Stimulated activated CD4-positive, alpha-beta T cell treated with anti-CD3 and anti-CD28 coated beads, Interleukin-4, amount 100 ng/mL, for 48 hours (primary cell): ENCODE results near the gene TSPAN11.

Experiments
- DNase-seq, 2 donors: peaks; one replicate each; pipeline ENCODE4 v3.0.0-alpha.2; 2020; ENCODE audit warnings: low read depth in 2 of 2

Gene TSPAN11

DNA sequence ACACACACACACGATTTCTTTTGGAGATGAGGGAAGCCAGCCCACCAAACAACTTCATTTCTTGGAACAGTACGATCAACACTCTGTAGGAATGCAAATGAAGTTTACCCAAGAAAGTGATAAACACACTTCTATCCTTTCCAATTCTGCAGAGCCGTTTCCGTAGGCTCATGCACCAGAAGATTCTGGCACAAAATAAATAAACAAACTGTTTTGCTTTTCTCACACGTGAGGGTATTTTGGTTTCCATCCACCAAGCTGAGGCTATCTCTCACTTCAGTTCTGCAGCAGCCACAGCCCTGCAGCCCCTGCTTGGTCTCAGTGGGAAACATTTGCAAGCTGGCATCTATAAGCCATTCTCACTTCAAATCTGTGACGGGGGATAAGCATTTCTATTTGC is 15.3 kb upstream of the TSPAN11 start:
- no peak for DNase-seq

DNA sequence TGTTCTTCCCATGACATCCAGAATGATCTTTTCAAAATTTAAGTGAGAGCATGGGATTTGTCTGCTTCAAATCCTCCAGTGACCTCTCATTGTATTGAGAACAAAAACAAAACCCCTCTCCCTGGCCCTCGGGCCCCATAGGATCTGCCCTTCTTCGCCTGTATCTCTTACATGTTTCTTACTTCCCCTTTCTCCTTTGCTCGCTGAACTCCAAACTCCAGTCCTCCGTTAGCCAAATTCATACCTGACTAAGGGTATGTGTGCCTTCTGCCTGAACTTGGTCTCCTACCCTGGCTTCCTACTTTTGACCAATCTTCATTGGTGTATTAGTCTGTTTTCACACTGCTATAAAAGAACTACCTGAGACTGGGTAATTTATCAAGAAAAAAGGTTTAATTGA is 13.2 kb upstream of the TSPAN11 start:
- no peak for DNase-seq

DNA sequence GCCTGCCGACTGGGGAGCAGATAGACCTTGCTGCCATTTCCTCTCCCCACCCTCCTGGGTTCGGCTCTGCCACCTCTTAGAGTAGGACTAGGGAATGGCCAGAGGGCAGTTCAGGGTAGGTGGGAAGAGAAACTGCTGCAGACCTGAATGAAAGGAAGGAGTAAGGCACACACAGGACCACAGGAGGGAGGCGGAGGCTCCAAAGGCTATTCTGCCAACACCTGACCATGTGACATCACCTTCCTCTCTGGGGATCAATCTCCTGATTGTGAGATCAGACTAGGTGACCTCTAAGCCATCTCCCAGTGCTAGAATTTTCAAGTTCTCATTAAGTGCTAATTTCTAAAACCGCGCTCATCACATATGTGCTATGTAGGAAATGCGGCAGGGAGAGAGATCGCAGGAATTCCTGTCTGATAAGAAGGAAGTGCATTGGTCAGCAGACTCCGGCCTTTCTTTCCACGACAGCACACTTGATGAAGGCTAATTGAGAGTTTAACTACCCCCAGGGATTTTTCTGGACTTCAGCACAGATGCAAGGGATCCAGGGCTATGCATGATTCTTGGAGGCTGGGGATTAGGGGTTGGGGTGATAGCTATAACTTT is 11.5 kb upstream of the TSPAN11 start:
- DNase-seq, result no peak

DNA sequence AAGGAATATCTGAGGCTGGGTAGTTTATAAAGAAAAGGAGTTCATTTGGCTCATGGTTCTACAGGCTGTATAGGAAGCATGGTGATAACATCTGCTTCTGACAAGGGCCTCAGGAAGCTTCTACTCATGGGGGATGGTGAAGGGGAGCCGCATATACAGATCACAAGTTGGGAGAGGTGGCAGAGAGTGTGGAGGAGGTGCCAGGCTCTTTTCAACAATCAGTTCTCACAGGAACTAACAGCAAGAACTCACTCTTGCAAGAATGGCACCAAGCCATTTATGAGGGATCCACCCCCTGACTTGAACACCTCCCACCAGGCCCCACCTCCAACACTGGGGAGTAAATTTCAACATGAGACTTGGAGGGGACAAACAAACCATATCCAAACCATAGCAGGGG is 3.5 kb upstream of the TSPAN11 start:
- DNase-seq, result no peak

DNA sequence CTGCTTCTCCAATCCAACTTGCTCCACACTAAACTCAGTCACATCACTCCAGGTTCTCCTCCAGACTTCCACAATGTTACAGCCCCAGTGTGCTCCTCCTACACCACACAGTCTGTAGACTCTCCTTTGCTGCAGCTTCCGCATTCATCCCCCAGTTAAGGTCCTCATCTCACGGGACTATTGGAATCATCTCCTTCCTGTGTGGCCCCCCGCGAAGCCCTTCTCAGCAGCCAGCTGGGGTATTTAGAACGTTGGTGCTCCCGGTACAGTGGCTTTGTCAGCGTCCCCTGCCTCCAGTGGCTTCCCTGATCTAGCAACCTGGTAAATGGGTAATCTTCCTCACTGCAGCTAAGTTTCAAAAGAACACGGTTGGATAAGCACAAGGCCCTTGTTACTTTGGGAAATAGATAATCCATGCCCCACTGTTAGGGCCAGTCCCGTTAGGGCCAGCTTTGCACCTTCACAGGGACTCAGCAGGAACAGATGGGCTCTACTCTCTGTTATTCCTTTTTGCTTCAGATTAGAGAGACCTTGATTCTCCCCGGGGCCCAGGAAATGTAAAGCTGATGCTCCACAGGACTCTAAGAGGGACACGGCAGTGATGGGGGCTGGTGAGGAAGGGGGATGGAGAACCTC is 823 bp upstream of the TSPAN11 start:
- no peak for DNase-seq

DNA sequence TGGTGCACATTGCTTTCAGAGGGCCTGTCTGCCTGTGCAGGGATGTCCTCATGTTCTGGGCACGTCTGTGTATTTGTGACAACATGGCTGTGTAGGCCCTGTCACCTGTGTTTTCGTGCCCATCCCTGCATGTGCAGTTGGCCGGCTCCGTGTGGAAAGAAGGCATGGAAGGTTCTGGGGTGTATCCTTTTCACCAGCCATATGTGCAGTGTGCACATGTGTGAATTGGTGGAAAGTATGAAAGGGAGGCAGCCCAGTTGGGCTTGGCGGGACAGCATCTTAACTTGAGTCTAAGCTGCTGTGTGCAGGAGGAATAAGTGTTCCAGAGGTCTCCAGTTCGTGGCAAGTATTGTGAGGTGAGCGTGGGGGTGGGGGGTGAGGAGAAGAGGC is 669 bp downstream of the TSPAN11 start:
- DNase-seq, result no peak

DNA sequence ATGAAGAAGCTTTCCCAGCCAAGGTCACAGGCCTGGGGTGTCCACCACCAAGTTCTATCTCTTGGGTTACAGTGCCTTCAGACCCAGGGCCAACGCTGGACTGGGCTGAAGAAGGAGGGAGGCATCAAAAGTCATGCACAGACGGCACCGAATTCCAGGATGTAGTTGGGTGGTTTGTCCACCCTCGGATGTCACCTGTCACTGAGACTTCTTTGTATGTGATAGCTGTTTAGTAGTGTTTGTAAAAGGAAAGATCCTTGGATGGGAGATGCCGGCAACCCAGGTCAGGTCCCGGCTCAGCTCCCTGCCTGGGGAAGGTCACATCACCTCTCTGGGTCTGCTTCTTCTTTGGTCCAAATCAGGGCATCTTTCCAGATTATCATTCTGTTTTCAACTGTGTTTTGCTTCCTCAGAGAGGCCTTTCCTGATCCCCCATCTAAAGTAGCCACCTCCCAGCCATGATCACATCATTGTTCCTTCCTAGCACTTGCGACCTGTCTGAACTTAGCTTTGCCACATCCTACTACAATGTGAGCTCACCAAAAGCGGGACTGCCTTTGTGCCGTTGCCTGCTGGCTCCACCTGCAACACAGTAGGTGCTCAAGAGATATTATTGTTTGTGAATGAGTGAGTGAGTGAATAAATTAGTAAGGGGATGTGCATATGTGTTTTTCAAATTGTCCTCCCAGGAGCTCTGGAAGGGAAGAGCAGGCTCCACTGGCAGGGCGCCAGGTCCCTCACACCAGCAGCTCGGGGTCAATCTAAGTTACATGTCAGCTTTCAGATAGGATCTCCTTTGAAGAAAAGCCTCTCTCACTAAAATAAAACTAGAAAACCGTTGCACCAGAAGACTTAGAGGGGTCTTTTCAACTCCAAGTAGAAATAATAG is 2.1 kb downstream of the TSPAN11 start:
- no peak for DNase-seq

DNA sequence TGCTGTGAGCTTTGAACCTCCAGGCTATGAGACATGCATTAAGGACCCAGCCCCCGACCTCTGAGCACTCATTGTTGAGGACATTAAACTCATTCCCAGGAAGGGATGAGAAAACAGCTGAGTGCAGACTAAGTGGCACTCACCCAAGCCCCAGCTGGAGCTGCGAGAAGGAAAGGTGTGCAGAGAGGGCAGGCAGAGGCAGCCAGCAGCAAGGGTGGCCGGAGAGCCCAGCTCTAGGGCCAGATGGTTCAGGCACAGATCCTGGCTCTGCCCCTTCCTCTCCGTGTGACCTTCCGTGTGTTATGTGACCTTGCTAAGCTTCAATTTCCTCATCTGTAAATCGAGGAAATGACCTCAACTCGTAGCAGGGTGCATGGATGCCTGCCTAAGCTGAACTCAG is 3.7 kb downstream of the TSPAN11 start:
- DNase-seq, result no peak

DNA sequence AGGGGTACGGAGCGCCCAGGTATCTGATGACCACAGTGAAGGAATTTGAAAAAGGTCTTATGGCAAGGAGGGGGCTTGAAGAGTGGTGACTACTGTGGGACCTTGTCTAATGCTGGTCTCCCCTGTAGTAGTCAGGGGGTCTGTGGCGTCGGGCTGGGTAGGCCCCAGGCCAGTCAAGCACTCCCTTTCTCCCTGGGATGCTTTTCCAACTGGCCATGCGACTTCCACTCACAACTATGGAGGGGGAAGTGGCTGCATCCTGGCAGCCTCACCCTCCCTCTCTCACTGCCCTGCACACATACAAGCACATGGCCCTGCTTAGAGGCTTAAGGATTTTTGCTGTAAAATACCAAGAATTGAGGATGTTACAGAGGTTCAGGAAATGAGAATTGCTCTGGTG is 4.1 kb downstream of the TSPAN11 start:
- DNase-seq, result no peak

DNA sequence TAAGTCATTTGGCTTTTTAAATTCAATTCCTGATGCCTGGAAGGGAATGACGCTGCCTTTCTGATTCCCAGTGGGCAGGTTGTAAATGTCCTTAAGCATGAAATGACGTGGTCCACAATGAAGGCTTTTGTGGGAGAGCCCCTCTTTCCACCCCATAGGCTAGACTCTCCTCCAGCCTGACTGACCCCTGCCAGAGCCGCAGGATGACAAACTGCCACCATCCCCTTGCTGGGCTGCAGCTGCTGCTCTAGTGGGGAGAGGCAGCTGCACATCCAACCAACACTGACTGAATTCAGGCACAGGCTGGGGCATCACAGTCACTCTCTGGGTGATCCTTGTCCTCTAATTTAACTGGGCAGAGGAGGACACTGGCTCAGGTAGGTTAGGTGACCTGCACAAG is 6.3 kb downstream of the TSPAN11 start:
- DNase-seq, result no peak

DNA sequence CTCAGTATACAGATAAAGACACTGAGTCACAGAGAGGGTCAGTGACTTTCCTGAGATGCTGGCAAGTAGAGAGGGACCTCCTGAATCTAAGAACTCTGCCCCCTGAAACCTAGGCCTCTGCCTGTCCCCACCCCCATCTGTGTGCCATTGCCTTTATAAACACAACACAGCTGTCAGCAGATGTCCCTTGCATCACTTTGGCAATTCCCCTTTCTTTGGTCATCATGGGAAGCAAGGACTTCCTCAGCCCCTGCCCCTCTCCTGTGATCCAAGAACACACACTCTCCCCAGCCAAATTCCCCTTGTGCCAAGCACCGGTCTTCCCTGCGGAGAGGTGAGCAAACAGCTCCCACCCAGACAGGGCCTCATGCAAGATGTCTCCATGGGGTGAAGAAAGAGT is 8.3 kb downstream of the TSPAN11 start:
- no peak for DNase-seq

DNA sequence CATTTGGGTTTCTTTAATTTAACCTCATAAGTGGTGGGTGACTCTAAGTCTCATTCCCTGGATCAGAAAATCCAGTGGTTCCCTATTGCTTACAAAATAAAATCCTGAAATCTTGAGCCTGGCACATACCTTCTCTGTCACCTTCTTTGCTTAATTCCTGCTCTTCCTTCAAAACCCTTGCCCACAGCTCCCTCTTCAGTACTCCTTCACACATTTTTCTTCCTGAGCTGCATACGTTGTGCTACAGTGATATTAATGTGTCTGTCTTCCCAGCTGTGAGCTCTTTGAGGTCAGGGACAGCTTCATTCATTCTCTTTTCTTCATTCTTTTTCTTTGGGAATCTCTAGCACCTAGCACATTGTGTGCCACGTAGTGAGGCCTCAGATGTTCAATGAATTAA is 9.5 kb downstream of the TSPAN11 start:
- no peak for DNase-seq

DNA sequence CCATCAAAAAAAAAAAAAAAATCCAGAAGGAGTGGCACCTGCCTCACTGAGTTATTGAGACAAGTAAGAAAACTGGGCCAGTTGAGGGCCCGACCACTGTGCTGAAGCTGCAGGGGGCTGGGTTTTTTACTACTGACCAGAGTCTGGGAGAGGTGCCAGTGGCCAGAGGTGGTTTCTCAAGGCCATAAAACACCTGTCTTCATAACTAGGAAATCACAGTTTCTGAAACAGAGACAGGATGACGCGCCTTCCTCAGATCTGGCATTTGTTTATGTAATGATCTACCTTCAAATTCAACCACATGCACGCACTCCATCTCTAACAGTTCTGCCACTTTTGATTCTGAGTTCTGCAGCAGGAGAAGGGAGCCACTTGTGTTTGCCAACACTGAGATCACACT is 12.7 kb downstream of the TSPAN11 start:
- DNase-seq, result no peak

DNA sequence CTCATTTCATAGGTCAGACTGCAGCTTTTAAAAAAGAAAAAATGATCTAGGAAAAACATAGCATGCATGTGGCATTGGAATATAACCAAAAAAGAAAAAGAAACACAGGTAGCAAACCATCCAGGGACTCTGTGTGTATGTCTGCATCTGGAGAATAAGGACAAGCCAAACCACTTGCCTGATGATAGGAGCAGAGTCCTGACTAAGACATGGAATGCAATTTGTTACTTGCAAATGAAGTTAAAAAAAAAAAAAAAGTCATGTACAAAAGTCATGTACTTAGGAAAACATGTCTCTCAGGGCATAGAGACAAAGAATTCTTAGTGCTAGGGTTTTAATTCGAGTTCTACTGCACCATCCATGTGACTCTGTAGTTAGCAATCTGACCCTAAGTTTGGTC is 15.9 kb downstream of the TSPAN11 start:
- no peak for DNase-seq

DNA sequence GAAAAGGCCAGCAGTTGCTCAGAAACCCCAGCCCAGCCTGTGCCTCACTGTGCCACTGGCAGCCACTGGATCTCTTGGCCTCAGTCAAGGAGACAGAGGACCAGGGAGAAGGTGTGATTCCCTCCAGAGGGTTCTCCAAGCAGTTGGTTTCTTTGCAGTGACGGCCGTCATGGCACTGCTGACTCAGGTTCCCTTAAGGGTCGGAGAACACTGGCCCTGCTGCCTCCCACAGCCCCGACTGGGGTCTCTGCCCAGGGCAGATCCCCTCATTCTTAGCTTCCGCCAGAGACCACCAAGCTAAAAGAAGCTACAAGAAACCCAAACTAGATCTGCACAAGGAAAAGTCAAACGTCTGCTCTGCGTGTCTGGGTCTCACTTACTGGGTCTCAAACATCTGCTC is 16.4 kb downstream of the TSPAN11 start:
- no peak for DNase-seq

DNA sequence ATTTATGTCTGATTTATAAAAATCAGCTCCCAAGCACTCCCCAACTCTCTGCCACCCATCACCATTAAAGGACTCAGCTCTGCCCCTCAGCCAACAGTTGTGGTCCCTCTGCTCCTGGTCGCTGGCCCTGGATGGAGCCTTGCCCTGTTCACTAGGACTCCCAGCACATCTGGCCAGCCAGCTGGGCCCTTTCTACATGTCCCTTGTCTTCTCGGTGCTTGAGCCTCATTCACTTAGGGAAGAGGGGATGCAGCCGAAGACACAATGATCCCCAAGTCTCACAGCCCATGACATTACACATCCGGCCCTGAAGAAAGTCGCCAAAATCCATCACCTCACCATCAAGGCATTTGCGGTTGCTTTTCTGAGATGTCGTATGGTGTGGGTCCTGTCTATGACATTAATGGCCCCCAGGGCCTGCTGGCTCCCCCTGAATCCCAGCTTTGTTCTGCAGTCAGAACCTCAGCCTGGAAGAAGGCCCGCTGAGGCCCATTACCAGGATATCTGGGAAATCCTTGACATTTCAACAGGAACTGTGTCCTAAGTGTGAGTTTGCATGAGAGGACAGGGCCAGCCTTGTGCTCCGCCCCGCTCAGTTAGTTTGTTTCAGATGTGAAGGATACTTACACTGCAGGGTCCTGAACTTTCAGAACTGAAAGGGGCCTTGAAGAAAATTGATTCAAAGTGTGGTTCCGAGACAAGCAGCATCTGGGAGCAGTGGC is 19.1 kb downstream of the TSPAN11 start:
- no peak for DNase-seq

DNA sequence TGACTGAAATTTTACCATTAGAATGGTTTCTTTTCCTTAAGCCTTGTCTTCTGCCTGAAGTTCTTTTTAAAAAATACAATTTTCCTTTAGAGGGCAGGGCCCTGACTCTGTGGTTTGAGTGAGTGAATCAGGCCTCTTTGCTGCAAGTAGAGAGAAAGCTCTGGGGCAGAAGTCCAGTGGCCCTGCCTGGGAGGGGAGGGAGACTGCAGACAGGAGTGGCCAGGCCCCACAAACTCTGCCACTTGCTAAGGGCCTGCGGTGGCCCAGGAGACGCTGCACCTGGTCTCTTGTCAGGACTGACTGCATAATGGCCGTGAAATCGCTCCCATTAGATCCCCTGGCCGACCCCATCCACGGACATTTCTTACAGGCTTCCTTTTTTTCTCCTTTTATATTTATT is 25.5 kb downstream of the TSPAN11 start:
- DNase-seq, result no peak

DNA sequence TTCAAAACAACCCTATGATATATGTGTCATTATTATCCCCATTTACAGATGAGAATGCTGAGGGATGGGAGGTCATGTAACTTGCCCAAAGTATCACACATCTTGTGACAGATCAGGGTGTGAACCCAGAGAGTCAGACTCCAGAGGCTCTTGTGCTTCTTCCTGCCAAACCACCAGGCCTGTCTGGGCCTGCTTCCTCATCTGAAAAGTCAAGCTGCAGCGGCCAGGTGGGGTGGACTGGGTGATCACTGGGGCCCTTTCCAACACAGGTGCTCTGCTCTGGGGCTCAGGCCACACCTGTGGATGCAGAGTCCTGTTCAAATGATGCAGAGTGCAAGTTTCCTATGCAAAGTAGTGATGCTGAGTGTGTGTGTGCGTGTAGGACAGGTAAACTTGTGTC is 26.7 kb downstream of the TSPAN11 start:
- no peak for DNase-seq

DNA sequence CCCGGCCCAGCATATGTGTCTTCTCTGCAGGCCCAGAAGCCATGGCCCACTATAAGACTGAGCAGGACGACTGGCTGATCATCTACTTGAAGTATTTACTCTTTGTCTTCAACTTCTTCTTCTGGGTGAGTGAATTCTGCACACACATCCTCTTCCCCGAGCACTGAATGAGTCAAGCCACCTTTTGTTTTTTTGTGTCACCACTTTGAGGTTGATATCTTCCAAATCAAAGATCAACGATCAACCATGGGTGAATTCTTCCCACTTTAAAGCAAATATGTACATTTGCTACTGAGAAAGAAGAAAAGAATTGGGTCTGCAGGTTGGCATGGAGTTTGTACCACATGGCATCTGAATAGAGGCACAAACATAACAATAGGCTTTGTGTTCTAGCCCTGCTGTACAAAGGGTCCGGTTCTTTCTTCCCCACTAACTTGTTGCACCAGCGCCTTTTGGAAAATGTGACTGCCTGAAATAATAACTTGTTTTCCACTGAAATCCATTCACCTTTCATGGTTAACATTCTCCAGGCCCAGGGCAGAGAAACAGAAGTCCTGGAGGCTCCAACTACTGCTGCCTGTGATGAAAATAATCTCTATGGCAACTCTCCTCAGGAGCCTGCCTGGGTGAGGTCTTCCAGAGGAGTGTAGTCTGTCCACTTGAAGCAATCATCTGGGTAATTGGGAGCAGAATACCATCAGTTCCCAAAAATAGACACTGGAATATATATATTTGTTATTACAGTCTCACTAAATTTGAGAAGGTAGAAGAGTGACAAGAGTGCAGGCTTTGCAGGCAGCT is 27.6 kb downstream of the TSPAN11 start:
- no peak for DNase-seq

DNA sequence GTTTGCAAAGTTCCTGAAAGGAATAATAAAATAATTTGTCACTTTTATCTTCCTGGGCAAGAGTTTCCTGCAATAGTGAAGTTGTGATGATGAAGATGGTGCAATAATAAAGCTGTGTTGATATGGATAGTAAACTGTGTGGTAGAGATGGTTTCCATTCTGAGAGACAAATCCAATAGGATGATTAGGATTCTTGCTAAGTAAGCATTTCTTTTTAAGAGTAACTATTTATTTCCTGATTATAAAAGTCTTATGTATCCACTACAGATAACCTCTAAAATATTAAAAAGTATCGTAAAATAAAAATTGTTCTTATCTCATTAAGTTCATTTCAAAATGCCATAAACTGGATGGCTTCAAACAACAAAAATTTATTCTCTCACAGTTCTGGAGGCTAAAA is 28.7 kb downstream of the TSPAN11 start:
- DNase-seq, result no peak

DNA sequence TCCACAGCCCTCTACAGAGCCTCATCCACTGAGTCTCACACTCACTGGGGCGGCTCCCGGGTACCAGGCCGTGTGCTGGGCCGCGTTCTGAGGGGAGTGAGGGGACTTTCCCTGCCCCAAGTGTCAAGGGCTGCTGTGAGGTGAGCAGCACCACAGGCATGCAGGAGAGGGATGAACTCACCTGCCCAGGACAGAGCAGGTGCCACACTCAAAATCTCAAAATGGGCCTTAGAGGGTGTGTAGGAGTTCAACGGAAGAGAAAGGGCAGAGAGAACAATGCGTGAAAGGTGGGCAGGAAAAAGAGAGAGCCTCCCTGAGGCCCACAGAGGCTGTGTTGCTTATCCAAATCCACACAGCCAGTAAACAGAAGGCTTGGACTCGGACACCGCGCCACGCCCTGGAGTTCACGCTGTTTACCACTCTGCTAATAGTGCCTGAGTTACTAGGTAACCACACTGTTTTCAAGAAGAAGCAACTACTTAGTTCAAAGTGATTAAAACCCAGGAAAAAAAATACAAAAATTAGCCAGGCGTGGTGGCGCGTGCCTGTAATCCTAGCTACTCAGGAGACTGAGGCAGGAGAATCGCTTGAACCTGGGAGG is 32.7 kb downstream of the TSPAN11 start:
- DNase-seq, result no peak
